Stimulated activated CD4-positive, alpha-beta T cell treated with anti-CD3 and anti-CD28 coated beads, Interleukin-1b, Interleukin-23, amount 100 ng/mL, for 1 hour (primary cell): ENCODE results near the gene CASQ2.

Experiments used
- DNase-seq, 2 donors: peaks; one replicate each; pipeline ENCODE4 v3.0.0-alpha.2; 2020; ENCODE audit warnings: low read depth in 2 of 2

The CASQ2 gene

DNA sequence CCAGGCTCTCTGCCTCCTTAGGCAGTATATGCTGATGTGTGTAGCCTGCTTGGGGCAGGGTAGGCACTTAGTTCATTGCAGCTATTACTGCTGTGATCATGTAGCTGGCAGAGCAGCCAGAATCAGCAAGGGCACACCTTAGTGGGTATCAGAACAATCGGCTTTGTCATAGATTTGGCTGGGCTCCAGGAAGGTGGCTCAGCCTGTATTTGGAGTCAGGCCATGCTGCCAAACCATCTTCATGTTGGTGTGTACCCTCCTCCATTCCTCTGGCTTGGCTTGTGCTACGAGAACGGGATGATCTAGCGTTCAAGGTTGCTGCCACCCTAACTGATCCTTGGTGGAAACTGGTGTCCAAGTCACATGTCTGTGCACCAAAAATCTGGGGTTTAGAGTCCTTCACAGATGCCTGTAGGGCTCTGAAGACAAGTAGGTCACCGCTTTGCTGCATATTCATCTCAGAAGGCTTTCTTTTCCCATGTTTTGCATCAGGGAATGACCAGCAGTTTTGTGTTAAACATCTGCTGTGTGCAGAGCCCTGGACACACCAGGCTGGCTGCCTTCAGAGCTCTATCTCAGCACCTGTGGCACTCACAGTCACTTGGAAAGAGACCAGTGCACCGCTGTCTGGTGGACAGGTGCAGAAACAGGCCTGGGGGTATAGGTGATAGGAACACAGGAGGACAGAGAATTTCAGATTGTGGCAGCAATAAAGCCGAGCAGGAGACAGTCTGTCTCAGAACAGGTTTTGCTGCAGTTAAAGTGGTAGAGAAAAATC, 103.0 kb downstream of the CASQ2 start:
- DNase-seq: no peak

DNA sequence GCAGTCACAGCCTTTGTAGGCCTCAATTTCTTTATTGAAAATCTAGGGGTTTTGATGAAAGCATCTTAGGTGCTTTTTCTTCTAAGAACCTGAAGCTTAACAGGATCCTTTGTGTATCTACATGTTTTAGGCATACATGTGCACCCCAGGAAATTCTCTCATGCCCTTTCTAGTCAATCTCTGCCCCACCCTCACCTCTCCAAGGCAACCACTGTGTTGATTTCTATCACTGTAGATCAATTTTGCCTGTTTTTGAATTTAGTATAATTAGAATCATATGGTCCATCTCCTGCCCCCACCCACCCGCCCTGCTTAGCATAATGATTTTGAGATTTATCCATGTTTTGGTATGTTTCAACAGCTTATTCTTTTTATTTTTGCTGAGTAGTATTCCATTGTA, 107.4 kb downstream of the CASQ2 start:
- no peak for DNase-seq

DNA sequence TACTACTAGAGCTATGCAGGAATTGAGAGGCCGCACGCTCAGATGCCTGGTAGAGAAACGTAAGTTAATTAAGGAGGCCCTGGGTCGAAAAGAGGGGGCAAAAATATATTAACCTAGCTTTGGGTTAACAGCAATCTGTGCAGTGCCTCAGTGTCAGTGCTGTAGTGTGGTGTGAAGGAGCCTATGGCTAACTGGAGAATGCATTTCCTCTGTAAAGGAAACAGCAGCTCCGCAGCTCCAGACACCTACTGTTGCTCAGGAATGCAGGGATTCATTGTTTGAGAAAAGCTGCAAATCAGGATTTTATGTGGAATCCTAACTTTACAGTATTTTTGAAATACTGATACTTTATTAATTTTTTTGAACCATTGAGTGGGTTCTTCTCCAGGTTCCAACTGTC, 108.4 kb downstream of the CASQ2 start:
- no peak for DNase-seq

DNA sequence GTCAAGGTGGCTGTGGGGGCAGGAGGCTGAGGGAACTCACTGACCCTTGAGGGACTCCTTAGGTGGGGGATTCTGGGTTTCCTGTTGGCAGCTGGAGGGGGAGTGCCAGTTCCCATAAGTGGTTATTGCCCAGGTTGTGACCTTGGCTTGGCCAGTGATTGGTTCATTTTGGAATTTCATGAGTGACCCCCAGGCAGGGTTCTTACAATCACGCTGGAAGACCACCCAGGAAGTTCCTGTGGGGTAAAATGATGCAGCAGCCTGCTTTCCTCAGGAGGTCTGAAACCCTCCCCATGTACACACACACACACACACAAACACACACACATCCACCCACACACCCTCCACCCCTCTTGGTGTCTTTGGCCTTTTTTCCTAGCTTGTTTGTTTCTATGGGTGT, 109.9 kb downstream of the CASQ2 start:
- DNase-seq: no peak

DNA sequence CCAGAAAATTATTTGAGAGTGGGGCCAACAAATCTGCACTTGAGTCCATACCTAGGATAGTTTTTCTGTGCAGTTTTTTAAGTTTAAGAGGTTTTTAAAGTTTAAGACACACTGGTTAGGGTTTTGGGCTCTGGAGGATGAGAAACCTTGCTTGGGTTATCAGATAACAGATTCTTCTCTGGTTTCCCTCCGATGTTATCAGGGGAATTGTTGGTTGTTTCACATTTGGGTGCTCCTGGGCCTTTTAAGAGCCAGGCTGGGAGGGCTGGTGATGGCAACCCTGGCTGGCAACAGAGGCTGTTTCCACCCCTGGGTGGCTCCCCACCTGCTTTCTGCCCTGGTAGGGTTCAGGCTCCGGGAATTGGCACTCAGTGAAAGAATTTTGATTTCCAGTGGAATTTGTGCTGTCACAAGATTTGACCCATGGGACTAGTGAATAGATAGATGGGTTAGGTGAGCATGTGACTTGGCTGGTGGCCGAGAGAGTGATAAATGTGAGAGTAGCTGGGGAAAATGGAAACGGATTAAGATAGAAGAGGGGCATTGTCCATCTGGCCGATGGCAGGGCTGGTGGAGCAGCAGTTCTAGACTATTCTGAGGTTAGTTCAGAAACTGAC, 111.9 kb downstream of the CASQ2 start:
- DNase-seq: no peak

DNA sequence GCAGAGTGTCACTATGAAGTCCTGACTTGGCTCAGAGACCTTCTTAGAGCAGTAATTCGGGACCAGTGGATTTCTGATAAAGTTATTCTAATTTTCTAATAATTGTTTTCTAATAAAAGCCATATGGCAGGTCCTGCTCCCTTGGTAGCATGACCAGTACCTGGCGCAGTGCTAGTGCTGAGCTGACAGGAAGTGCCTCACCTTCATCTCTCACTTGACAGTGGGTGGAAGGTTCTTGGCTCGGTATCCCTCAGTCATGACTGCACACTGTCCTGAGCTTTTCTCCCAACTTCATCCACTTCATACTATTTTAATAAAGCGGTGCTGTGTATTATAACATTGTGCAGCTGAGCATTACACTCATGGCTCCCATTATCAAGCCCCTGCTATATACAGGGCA, 112.6 kb downstream of the CASQ2 start:
- DNase-seq: no peak

DNA sequence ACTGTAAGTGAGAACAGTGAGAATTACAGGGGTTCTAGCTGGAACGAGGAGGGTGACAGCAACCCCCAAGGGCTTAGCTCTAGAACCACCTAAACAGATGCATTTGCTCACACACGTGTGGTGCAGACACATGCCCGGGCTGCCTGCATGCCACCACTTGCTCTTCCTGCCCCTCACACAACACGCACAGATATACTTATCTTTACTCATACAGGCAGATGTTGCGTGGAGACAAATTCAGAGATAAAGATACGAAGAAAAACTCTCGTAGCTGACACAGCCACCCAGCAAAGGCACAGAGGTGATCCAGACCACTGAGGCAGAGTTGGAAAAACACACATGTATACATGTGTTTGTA, 113.2 kb downstream of the CASQ2 start:
- no peak for DNase-seq

DNA sequence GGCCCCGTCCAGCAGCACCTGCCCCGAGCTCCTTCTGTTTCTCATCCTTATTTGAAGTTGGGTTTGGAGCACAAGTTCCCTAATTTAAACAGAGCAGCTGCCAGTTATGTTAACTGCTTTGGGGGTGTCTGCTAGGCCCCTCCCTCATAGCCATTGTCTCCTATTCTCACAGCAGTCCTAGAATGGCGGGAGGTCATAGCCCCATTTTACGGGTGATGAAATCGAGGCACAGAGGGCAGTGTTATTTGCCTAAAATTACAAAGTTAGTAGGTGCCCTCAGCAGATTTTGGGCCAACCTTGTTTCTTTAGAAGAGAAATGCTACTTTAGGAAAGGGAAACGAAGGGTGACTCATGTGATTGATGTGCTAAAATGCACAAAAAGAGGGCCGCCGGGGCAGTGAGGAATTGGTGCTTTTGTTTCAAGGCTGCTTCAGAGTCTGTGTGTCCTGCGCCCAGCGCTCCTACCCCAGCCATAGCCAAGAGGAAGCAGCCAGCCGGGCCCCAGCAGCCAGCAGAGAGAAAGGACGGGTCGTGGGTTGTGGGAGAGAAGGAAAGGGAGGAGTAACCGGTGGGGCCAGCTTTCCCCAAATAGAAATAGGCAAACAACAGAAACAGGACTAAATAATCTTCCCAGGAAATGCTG, 113.7 kb downstream of the CASQ2 start:
- DNase-seq: no peak

DNA sequence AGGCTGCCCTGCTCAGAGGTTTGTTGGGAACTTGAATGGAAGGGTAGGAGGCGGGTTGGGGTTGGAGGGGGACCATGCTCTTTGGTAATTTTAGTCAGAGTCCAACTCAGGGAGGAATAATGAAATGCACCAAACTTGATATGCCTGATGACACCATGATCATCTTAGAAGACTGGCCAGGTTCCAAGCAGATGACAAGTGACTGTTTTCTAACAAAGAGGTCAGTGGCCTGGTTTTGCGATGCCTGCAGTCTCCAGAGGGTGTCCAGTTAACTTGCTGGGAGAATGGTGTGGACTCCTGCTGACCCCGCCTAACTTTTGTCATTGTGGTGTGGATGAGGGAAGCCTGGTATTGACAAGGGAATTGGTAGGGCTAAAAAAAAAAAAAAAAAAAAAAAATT, 114.4 kb downstream of the CASQ2 start:
- no peak for DNase-seq

DNA sequence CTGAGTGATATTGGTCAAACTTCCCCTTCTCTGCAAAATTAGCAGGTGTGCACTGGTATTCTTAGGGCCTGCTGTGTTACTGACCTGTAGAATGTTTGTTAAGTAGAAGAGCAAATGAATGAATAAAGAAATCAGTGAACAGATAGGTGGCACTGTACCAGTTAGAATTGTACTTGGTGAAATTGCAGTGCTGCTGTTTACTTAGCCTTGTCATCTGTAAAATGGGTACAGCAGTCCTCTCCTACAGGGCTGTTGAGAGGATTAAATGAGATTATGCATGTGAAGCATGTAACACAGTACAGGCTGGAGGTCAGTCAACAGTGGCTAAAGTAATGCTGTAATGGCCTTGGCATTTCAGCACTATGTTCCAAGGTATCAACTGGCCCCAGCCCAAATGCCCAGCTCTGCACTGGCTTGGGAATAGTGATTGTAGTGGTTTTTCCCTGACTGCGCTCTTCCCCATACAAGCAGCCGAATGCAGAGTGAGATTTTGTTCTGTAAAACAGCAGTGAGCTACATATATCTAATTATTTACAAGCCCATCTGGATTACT, 116.2 kb downstream of the CASQ2 start:
- no peak for DNase-seq

DNA sequence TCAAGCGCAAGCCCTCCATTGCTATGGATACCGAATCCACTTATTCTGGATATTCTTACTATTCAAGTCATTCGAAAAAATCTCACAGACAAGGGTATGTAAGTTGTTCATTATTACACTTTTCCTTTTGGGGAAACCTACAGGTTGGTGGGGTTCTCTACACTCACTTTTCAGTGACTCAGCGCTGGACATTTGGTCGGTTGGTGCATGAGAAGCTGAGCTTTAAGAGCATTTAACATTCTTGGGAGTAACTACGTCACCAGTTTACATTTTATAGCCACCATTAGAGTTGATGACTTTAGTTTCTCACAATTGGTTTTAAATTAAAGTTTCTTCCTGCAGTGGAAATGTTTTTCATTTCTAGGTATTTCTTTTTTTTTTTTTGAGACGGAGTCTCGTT, 117.1 kb downstream of the CASQ2 start:
- DNase-seq: no peak

DNA sequence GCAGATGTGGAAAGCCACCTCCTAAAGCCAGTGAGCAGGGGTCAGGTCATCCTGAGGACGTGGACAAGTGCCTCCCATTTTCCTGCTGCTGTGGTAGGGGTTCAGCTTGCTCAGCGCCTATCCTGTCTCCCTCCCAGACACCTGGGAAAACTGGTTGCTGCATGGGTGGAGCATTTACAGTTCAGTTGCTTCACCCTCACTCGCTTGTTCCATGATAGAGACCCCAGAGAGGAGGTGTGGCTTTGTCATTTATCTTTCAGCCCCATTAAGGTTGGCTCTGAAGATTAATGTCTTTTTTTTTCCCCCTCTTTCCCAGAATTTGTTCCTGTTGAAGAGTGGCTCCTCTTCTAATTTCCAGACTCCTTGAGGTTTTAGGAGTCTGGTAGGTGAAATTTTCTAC, 117.6 kb downstream of the CASQ2 start:
- no peak for DNase-seq
